Right lobe of liver (tissue), 4 donors: Measurements from ENCODE around the gene CHIT1.

Source experiments
- CTCF ChIP-seq, 4 donors: fragments of 200-600 bp in 3 of 4; fragments of 450-650 bp in 1 of 4; IDR thresholded peaks; one replicate each; pipeline versions ENCODE4 v1.5.1 to v1.8.0; 2016 to 2022; ENCODE audit warnings: antibody characterized with exemption in 4 of 4, mild to moderate bottlenecking in 2 of 4
- POLR2A ChIP-seq: fragments of 450-650 bp; IDR thresholded peaks from one replicate; pipeline ENCODE4 v1.6.1; 2017; ENCODE audit warnings: antibody characterized with exemption, mild to moderate bottlenecking
- donor health status: DM: no; HTN: no; CAD: no.
- donor health status: DM: no; HTN: no; CAD: no.
- donor health status: DM: no; HTN: yes; CAD: no.

GRCh38 chr1:203213126-203213525, 16.3 kb downstream of the CHIT1 start:
- TF ChIP-seq CTCF (IDR thresholded peaks at IDR 0.05) (no peak), POLR2A (no peak)
